Cortex of kidney (tissue), 1 donor: ENCODE measurements around the gene SENP8.
"Not testable (repeated sequence)": the region's sequence is repeated elsewhere in the genome, so short reads cannot be mapped to it uniquely, and the experiment has no call there.

Experiments used
- DNase-seq: peaks from one replicate; lab custom pipeline; 2025; lab: John Stamatoyannopoulos, UW

The SENP8 gene

GRCh38 chr15:72118017-72118978, at the start of gene SENP8, which contains the start of gene MYO9A:
Gene SENP8 (plus strand): TSS chr15:72118403. CDS start chr15:72139624, 21,221 bp downstream.
Gene MYO9A (minus strand): TSS chr15:72118150. CDS start chr15:72046563, 71,587 bp downstream.
- DNase-seq: peak; percentile 100

DNA sequence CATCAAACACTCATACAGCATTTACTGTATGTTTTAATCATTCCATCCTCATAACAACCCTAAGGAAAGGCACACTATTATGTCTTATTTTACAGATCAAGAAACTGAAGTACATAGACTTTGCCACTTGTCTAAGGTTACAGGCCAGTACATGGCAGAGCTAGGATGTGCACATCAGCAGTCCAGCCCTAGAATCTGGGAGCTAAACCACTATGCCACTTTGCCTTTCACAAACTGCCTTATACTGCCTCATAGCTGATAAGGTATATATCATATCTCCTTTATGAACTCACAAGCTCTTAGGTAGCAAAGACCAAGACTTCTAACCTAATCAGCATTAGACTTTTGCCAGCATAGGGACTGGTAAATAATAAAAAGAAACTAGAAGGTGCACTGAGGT, 49.3 kb upstream of the SENP8 start:
- no peak for DNase-seq

- DNase-seq: no peak
Observed at GRCh38 chr15:72070817-72071447, 47.3 kb upstream of the SENP8 start.

GRCh38 chr15:72071448-72071825, 46.8 kb upstream of the SENP8 start:
- not testable (repeated sequence) for DNase-seq

GRCh38 chr15:72074335-72075060, 43.7 kb upstream of the SENP8 start:
- no peak for DNase-seq

DNA sequence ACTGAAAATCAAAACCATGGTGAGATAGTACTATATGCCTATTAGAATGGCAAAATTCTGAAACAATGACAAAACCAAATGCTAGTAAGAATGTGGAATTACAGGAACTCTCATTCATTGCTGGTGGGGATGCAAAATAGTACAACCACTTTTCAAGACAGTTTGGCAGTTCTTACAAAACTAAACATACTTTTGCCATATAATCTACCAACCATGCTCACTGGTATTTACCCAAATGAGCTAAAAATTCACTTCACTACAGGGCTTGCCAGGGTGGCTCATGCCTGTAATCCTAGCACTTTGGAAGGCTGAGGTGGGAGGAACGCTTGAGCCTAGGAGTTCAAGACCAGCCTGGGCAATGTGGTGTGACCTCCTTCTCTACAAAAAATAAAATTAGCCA, 40.3 kb upstream of the SENP8 start:
- DNase-seq: no peak

- no peak for DNase-seq
Observed at GRCh38 chr15:72078887-72079286, 39.3 kb upstream of the SENP8 start.

DNA sequence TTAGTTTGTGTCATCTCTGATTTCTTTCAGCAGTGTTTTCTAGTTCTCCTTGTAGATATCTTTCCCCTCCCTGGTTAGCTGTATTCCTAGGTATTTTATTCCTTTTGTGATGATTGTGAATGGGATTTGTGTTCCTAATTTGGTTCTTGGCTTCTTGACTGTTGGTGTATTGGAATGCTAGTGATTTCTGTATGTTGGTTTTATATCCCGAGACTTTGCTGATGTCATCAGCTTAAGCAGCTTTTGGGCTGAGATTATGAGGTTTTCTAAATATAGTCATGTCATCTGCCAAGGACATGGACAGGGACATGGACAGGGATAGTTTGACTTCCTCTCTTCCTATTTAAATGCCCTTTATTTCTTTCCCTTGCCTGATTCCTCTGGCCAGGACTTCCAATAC, 36.0 kb upstream of the SENP8 start:
- DNase-seq: no peak

DNA sequence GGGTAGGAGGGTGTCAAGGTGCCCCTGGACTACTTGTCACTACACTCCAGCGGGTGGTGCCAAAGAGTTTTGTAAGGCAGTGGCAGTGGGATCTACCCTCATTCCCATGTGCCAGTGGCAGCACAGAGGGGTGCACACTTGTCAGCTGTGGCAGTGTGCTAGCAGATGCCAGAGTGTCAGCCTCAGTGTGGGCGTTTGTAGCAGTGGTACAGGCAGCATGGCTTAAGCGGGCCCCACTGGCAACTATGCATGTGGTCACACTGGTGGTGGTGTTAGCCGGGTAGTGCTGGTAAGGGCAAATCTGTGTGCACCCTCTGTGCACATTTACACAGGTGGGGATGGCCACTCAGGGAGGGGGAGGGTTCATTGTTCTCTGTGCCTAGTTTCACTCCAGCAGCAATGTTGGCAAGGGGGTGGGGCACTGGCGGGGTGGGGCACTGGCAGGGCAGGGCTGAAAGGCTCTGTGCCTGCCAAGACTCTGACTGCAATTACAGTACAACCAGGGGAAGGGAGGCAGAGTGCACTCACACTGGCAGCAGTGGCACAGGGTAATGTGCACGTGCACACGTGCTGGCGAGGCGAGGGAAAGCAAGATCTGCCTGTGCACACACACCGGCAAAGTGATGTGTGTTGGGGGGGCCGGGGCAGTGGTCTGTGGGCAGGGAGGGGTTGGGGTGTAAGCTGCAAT, 32.0 kb upstream of the SENP8 start:
- no peak for DNase-seq

DNA sequence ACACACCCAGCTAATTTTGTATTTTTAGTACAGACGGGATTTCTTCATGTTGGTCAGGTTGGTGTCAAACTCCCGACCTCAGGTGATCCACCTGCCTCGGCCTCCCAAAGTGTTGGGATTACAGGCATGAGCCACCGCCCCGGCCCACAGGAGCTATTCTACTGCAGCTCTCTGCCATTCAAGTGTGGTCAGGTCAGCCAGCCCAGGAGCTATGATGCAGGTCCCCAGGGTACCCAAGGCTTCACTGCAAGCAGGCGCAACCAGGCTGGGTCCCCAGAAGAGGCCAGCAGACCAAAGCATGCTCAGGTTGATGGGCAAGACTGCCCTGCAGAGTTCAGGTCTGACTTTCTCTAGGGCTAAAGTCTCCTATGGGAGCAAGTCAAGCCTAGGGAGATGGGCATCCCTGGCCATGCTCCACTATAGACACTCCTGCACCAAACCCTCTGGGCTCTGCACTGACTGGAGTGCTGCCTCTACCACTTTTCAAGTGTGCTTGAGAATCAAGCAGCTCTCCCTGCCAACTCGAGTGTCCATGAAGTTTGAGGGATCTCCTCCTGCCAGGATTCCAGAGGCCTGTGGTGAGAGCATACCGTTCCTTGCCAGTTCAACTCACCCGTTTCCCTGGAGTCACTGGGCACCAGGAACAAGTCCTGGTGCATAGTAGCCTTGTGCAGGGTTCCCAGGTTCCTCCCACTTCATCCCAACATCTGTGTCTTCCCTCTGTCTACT, 31.1 kb upstream of the SENP8 start:
- no peak for DNase-seq

GRCh38 chr15:72092006-72092405, 26.2 kb upstream of the SENP8 start:
- DNase-seq: no peak

DNA sequence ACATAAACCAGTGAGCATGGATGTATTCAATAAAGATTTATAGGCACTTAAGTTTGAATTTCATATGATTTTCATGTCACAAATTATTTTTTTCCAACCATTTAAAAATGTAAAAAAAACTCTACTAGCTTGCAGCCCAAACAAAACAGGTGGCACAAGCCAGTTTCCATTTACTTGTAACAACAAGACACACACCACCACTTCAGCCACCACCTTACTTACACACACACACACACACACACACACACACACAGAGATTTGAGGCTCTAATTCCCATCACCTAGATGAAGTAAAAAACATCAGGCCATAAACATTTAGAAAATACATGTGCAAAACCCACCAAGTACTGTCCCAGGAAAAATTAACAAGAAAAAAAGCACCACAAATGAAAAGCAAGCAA, 25.5 kb upstream of the SENP8 start:
- DNase-seq: no peak

- no peak for DNase-seq
Observed at GRCh38 chr15:72096796-72097195, 21.4 kb upstream of the SENP8 start.

DNA sequence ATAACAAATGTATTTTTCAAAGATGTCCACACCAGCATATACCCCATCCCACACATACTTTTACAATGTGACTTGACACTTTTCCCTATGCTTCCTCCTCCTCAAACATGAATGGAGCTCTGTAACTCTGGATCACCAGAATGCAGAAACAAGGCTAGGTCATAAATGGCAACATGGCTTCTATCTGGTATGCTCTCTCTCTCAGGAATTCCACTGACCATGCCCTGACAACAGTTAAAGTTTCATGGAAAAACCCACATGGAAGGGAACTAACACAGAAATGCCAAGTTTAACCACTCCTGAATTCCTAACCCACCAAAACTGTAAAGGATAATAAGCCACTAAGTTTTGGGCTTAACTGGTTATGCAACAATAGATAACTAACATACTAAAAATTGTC, 20.2 kb upstream of the SENP8 start:
- DNase-seq: no peak

GRCh38 chr15:72099155-72099554, 19.0 kb upstream of the SENP8 start:
- DNase-seq: no peak

GRCh38 chr15:72100551-72100950, 17.7 kb upstream of the SENP8 start:
- DNase-seq: not testable (repeated sequence)

- no peak for DNase-seq
Observed at GRCh38 chr15:72105111-72105510, 13.1 kb upstream of the SENP8 start.

GRCh38 chr15:72106068-72106467, 12.1 kb upstream of the SENP8 start:
- DNase-seq: no peak

GRCh38 chr15:72110355-72110754, 7.8 kb upstream of the SENP8 start:
- DNase-seq: no peak

- no peak for DNase-seq
Observed at GRCh38 chr15:72112116-72112515, 6.1 kb upstream of the SENP8 start.

DNA sequence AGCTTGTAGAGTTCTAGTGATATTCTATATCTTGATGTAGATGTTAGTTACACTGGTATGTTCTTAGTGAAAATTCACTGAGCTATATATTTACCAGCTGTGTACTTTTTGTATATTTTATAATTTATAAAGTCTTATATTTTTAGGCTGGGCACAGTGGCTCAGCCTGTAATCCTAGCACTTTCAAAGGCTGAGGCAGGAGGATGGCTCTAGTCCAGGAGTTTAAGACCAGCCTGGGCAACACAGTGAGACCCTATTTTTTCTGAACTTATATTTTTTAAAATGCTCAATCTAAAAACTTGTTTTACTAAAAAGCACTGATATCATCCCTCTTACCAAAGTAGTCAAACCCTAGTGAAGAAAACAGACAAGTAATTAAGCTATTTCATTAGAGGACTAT, 5.4 kb upstream of the SENP8 start:
- no peak for DNase-seq
